Measurements from ENCODE around the gene IKZF1. TPM values are rescaled to one million over a fixed set of nuclear protein-coding genes. Genes with fewer than 3 reads are reported as not detected.

Gene IKZF1
- total RNA-seq (2021), result 3.7 and 4.2 TPM in 2 replicates
- Bru-seq, nascent RNA, result percentile 42 among the genes with signal in this experiment
- BruChase-seq, experiment 1, labeled RNA remaining after a 2-hour chase, result percentile 39 among the genes with signal in this experiment
- BruChase-seq, experiment 2, labeled RNA remaining after a 6-hour chase, result percentile 42 among the genes with signal in this experiment
- long read RNA-seq, partial matches to known transcripts, result 0 of 6 reads
- long read RNA-seq, other reads (novel, unspliced or antisense), result 6 of 6 reads

DNA sequence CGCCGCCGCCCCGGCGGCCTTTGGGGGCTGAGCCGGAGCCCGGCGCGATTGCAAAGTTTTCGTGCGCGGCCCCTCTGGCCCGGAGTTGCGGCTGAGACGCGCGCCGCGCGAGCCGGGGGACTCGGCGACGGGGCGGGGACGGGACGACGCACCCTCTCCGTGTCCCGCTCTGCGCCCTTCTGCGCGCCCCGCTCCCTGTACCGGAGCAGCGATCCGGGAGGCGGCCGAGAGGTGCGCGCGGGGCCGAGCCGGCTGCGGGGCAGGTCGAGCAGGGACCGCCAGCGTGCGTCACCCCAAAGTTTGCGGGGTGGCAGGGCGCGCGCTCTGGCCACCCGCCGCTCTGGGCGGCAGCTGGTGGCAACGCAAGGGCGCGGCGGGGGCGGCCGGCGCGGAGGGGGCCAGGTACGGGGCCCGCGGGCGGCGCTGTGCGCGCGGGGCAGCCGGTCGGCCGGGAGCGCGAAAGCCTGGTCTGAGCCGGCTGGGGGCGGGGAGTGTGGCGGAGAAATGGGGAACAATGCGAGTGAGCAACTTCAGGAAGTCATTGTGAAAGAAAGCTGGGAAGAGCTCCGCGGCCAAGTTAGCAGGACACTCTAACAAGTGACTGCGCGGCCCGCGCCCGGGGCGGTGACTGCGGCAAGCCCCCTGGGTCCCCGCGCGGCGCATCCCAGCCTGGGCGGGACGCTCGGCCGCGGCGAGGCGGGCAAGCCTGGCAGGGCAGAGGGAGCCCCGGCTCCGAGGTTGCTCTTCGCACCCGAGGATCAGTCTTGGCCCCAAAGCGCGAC is at the start of gene IKZF1:
TSS of gene IKZF1 (plus strand) at position 588 of the 782 bp plus-strand sequence. CDS start 14,346 bp downstream, outside the sequence.
- Histone ChIP-seq H3K4me3 (ENCODE audit: low read depth, low read length, poor library complexity, severe bottlenecking) (peak within 1 kb of the TSS; percentile 49), H3K27me3 (replicated peaks; ENCODE audit: insufficient read depth, low read depth, low read length, poor library complexity) (peaks cover 57% of the 10 kb centered on the region), H3K36me3 (ENCODE audit: insufficient read depth, low read length, poor library complexity, severe bottlenecking) (no peaks in the 10 kb centered on the region), H3K27ac (ENCODE audit: low read depth, low read length, poor library complexity, severe bottlenecking) (no peak within 1 kb of the TSS), H3K4me1 (ENCODE audit: insufficient read depth, low read length, poor library complexity, severe bottlenecking) (peaks cover 5% of the 10 kb centered on the region), H3K9me3 (ENCODE audit: low read depth, low read length, poor library complexity, severe bottlenecking) (no peaks in the 10 kb centered on the region)
- POLR2A ChIA-PET (ENCODE audit: low non-redundant PET), result no interaction called here
- intact Hi-C loops (cut with micrococcal nuclease; ENCODE audit: unreplicated experiment), result no loop called here
- CTCF ChIA-PET, result no interaction called here
- BruUV-seq (replicated peaks), result no TSS peak
- peak; percentile 89 for TF ChIP-seq EZH2 (IDR thresholded peaks at IDR 0.05; ENCODE audit: borderline replicate concordance, low read depth, low read length, poor library complexity, severe bottlenecking)
- TF ChIP-seq, protein P1, sequence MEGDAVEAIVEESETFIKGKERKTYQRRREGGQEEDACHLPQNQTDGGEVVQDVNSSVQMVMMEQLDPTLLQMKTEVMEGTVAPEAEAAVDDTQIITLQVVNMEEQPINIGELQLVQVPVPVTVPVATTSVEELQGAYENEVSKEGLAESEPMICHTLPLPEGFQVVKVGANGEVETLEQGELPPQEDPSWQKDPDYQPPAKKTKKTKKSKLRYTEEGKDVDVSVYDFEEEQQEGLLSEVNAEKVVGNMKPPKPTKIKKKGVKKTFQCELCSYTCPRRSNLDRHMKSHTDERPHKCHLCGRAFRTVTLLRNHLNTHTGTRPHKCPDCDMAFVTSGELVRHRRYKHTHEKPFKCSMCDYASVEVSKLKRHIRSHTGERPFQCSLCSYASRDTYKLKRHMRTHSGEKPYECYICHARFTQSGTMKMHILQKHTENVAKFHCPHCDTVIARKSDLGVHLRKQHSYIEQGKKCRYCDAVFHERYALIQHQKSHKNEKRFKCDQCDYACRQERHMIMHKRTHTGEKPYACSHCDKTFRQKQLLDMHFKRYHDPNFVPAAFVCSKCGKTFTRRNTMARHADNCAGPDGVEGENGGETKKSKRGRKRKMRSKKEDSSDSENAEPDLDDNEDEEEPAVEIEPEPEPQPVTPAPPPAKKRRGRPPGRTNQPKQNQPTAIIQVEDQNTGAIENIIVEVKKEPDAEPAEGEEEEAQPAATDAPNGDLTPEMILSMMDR (conservative IDR thresholded peaks at IDR 0.05; ENCODE audit: low read depth, low read length), result no peak
- DNase-seq (ENCODE audit: low spot score), result peak; percentile 49

DNA sequence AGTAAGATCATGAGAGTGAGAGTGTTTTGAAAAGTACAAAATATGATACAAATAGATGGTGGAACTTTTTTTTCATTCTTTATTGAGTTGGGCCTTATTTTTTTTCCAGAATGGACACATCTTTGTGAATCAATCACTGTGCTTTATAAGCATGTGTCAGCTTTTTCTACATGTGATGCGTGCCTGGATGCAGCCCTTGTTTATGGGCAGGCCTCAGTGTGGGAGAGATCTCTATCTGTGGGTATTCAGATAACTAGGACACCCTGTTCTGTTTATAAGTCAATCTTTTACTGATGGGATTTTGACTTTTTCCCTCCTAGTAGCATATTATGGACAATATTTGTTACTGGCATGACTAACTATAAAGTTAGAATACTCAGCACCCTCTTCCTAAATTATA is 42.9 kb upstream of the IKZF1 start:
- TF ChIP-seq EZH2 (IDR thresholded peaks at IDR 0.05; ENCODE audit: borderline replicate concordance, low read depth, low read length, poor library complexity, severe bottlenecking), result no peak
- TF ChIP-seq, protein P1 (conservative IDR thresholded peaks at IDR 0.05; ENCODE audit: low read depth, low read length), result no peak
- peaks cover 20% of the 10 kb centered on the region for H3K4me1 ChIP-seq (ENCODE audit: insufficient read depth, low read length, poor library complexity, severe bottlenecking)
- no peak overlapping the region for H3K27ac ChIP-seq (ENCODE audit: low read depth, low read length, poor library complexity, severe bottlenecking)
- H3K36me3 ChIP-seq (ENCODE audit: insufficient read depth, low read length, poor library complexity, severe bottlenecking), result no peaks in the 10 kb centered on the region
- no peaks in the 10 kb centered on the region for H3K27me3 ChIP-seq (replicated peaks; ENCODE audit: insufficient read depth, low read depth, low read length, poor library complexity)
- BruUV-seq (replicated peaks), result no TSS peak
- no peak for DNase-seq (ENCODE audit: low spot score)
- ChIA-PET POLR2A (ENCODE audit: low non-redundant PET) (no interaction called here), CTCF (no interaction called here)
- no peak overlapping the region for H3K4me3 ChIP-seq (ENCODE audit: low read depth, low read length, poor library complexity, severe bottlenecking)
- intact Hi-C loops (cut with micrococcal nuclease; ENCODE audit: unreplicated experiment), result no loop called here
- no peaks in the 10 kb centered on the region for H3K9me3 ChIP-seq (ENCODE audit: low read depth, low read length, poor library complexity, severe bottlenecking)

DNA sequence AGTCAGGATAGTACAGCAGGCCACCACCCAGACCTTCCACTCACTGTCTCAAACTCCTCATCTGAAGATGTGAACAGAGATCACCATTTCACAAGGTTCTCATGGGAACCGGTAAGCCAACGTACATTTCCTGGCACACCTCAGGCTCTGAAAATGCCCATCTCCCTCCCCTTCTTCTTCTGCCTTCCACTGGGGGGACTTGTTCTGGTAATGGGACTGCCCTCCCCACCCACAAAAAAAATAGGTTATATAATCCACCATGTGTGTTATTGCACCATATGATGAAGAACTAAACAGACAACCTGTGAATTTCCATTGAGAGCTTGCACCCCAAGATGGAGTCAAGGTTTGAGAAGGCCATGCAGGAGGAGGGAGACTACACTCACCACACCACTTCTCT is 42.1 kb upstream of the IKZF1 start:
- BruUV-seq (replicated peaks), result no TSS peak
- intact Hi-C loops (cut with micrococcal nuclease; ENCODE audit: unreplicated experiment), result no loop called here
- TF ChIP-seq EZH2 (IDR thresholded peaks at IDR 0.05; ENCODE audit: borderline replicate concordance, low read depth, low read length, poor library complexity, severe bottlenecking), result no peak
- TF ChIP-seq, protein P1 (conservative IDR thresholded peaks at IDR 0.05; ENCODE audit: low read depth, low read length), result no peak
- Histone ChIP-seq H3K36me3 (ENCODE audit: insufficient read depth, low read length, poor library complexity, severe bottlenecking) (no peaks in the 10 kb centered on the region), H3K27ac (ENCODE audit: low read depth, low read length, poor library complexity, severe bottlenecking) (peak overlapping the region; percentile 41), H3K9me3 (ENCODE audit: low read depth, low read length, poor library complexity, severe bottlenecking) (no peaks in the 10 kb centered on the region), H3K4me1 (ENCODE audit: insufficient read depth, low read length, poor library complexity, severe bottlenecking) (peaks cover 20% of the 10 kb centered on the region), H3K27me3 (replicated peaks; ENCODE audit: insufficient read depth, low read depth, low read length, poor library complexity) (no peaks in the 10 kb centered on the region), H3K4me3 (ENCODE audit: low read depth, low read length, poor library complexity, severe bottlenecking) (no peak overlapping the region)
- DNase-seq (ENCODE audit: low spot score), result no peak
- ChIA-PET CTCF (no interaction called here), POLR2A (ENCODE audit: low non-redundant PET) (no interaction called here)

All from A673 (cell line).